ENCODE results near the gene PSMD1. TPM values are rescaled to one million over a fixed set of nuclear protein-coding genes. Genes with fewer than 3 reads are reported as not detected.

The PSMD1 gene
- total RNA-seq, 1 experiment from 2014 or later: 245 TPM

DNA sequence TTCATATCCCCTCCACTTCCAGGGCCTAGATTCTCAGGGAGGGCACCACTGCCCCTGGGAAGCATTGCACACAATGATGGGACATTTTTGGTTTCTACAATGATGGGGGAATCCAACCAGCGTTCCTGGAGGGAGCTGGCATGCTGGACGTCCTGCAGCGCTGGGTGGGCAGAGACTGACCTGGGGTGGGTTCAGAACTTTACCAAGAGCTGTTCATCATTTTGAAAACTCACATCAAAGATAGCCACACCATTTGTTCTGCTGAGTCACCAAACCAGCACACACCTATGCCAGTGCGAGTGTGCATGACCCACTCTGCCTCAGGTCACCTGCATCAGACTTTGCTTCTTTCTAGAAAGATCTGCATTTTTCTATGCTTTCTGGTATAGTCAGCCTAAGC, 127.7 kb downstream of the PSMD1 start:
- BruUV-seq (replicated peaks): no TSS peak
- DNase-seq (ENCODE audit: low spot score): no peak
- TF ChIP-seq, protein P1, sequence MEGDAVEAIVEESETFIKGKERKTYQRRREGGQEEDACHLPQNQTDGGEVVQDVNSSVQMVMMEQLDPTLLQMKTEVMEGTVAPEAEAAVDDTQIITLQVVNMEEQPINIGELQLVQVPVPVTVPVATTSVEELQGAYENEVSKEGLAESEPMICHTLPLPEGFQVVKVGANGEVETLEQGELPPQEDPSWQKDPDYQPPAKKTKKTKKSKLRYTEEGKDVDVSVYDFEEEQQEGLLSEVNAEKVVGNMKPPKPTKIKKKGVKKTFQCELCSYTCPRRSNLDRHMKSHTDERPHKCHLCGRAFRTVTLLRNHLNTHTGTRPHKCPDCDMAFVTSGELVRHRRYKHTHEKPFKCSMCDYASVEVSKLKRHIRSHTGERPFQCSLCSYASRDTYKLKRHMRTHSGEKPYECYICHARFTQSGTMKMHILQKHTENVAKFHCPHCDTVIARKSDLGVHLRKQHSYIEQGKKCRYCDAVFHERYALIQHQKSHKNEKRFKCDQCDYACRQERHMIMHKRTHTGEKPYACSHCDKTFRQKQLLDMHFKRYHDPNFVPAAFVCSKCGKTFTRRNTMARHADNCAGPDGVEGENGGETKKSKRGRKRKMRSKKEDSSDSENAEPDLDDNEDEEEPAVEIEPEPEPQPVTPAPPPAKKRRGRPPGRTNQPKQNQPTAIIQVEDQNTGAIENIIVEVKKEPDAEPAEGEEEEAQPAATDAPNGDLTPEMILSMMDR (conservative IDR thresholded peaks at IDR 0.05; ENCODE audit: low read depth, low read length): no peak
- no peak for TF ChIP-seq EZH2 (IDR thresholded peaks at IDR 0.05; ENCODE audit: borderline replicate concordance, low read depth, low read length, poor library complexity, severe bottlenecking)
- intact Hi-C loops (cut with micrococcal nuclease; ENCODE audit: unreplicated experiment): no loop called here
- no peak overlapping the region for H3K4me3 ChIP-seq (ENCODE audit: low read depth, low read length, poor library complexity, severe bottlenecking)
- no peaks in the 10 kb centered on the region for H3K9me3 ChIP-seq (ENCODE audit: low read depth, low read length, poor library complexity, severe bottlenecking)
- ChIA-PET CTCF (no interaction called here), POLR2A (ENCODE audit: low non-redundant PET) (interaction anchor here (0.6 kb wide), 1 partner anchor 16 kb away, joined by 3 read pairs; no protein-coding TSS in a partner anchor)
- H3K36me3 ChIP-seq (ENCODE audit: insufficient read depth, low read length, poor library complexity, severe bottlenecking): no peaks in the 10 kb centered on the region
- H3K27ac ChIP-seq (ENCODE audit: low read depth, low read length, poor library complexity, severe bottlenecking): no peak overlapping the region
- no peaks in the 10 kb centered on the region for H3K27me3 ChIP-seq (replicated peaks; ENCODE audit: insufficient read depth, low read depth, low read length, poor library complexity)
- H3K4me1 ChIP-seq (ENCODE audit: insufficient read depth, low read length, poor library complexity, severe bottlenecking): no peaks in the 10 kb centered on the region

DNA sequence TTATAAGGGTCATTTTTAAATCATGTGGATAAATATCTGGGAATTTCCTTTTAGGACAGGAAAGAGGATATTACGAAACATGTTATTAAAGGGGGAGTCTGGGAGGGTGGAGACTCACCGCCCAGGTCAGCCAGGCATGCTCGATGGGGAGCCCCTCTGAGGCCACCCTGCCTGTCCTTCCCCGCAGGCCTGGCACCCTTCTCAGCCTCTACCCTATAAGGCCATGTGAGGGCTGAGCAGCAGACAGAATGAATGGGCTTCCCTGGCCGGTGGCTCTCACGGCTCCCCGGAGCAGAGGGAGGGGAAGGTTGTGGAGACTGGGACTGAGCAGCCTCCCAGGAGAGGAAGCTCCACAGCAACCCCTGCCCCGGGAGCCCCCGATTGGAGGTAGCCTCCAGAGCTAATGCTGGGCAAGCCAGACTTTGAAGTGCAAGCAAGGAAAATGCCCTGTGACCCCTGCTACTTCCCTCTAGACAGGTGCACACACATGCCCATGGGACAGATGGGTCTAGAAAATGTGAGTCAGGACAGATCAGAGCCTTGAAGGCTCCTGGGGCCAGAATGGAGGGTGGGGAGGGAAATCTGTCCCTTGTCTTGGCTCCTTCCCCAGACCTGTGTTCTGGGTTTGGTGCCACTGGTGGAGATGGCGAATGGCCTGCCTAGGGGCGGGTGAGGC, 128.5 kb downstream of the PSMD1 start:
- intact Hi-C loops (cut with micrococcal nuclease; ENCODE audit: unreplicated experiment): no loop called here
- no peak for DNase-seq (ENCODE audit: low spot score)
- Histone ChIP-seq H3K4me1 (ENCODE audit: insufficient read depth, low read length, poor library complexity, severe bottlenecking) (no peaks in the 10 kb centered on the region), H3K4me3 (ENCODE audit: low read depth, low read length, poor library complexity, severe bottlenecking) (no peak overlapping the region), H3K9me3 (ENCODE audit: low read depth, low read length, poor library complexity, severe bottlenecking) (no peaks in the 10 kb centered on the region), H3K27me3 (replicated peaks; ENCODE audit: insufficient read depth, low read depth, low read length, poor library complexity) (no peaks in the 10 kb centered on the region), H3K36me3 (ENCODE audit: insufficient read depth, low read length, poor library complexity, severe bottlenecking) (no peaks in the 10 kb centered on the region), H3K27ac (ENCODE audit: low read depth, low read length, poor library complexity, severe bottlenecking) (no peak overlapping the region)
- TF ChIP-seq EZH2 (IDR thresholded peaks at IDR 0.05; ENCODE audit: borderline replicate concordance, low read depth, low read length, poor library complexity, severe bottlenecking): no peak
- TF ChIP-seq, protein P1 (conservative IDR thresholded peaks at IDR 0.05; ENCODE audit: low read depth, low read length): no peak
- ChIA-PET POLR2A (ENCODE audit: low non-redundant PET) (no interaction called here), CTCF (no interaction called here)
- no TSS peak for BruUV-seq (replicated peaks)

DNA sequence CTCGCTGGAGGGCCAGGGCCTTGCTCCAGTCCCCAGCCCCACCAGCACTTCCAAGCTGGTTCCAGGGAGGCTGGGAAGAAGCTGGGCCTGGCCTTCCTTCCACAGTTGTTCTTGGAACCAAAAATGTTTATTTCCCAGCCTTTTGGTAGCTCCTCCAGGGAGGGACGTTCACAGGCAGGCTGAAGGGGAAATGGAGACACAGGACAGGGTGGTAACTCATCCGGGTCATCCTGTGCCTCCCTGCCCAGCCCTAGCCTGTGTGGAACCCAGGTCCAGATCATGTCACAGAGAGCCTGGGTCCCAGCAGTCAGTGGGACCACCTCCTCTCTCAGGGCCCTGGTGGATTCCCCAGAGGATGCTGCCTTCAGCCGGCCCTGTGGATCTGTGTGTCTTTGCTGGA, 129.2 kb downstream of the PSMD1 start:
- H3K27me3 ChIP-seq (replicated peaks; ENCODE audit: insufficient read depth, low read depth, low read length, poor library complexity): no peaks in the 10 kb centered on the region
- POLR2A ChIA-PET (ENCODE audit: low non-redundant PET): no interaction called here
- CTCF ChIA-PET: no interaction called here
- H3K27ac ChIP-seq (ENCODE audit: low read depth, low read length, poor library complexity, severe bottlenecking): no peak overlapping the region
- TF ChIP-seq, protein P1 (conservative IDR thresholded peaks at IDR 0.05; ENCODE audit: low read depth, low read length): no peak
- no peak for TF ChIP-seq EZH2 (IDR thresholded peaks at IDR 0.05; ENCODE audit: borderline replicate concordance, low read depth, low read length, poor library complexity, severe bottlenecking)
- H3K9me3 ChIP-seq (ENCODE audit: low read depth, low read length, poor library complexity, severe bottlenecking): no peaks in the 10 kb centered on the region
- no TSS peak for BruUV-seq (replicated peaks)
- H3K4me3 ChIP-seq (ENCODE audit: low read depth, low read length, poor library complexity, severe bottlenecking): no peak overlapping the region
- DNase-seq (ENCODE audit: low spot score): no peak
- intact Hi-C loops (cut with micrococcal nuclease; ENCODE audit: unreplicated experiment): no loop called here
- no peaks in the 10 kb centered on the region for H3K36me3 ChIP-seq (ENCODE audit: insufficient read depth, low read length, poor library complexity, severe bottlenecking)
- no peaks in the 10 kb centered on the region for H3K4me1 ChIP-seq (ENCODE audit: insufficient read depth, low read length, poor library complexity, severe bottlenecking)
